Measurements from ENCODE around the gene KIF26A.

DNA sequence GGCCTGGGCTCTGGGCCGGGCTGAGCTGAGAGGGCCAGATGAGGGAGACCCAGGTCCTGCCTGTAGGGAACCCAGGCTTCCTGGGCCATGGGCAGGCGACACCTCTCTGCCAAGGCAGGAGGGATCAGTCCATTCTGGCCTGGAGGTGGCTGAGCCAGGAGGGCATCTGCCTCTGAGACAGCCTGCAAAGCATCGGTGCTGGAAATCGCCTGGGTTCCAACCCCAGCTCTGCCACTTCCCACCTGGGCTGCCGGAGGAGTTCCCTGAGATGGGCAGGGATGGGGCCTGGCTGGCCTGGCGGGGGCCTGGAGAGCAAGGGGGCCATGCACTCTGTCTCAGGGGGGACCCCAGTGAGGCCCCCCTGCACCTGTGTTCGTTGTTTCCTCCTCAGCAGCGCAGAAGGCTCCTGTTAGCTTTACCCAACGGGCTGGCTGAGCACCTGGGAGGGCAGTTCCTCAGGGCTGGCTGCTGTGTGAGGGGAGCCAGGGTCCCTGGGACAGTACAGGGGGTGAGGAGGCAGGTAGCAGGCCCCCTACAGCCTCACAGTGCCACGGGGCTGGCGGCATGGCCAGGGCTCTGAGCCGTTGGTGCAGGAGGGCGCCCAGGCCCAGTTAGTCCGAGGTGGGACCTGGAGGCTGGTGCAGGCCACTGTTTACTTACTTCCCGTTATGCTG lies 50.5 kb downstream of the KIF26A start:
- TF ChIP-seq, protein P1, sequence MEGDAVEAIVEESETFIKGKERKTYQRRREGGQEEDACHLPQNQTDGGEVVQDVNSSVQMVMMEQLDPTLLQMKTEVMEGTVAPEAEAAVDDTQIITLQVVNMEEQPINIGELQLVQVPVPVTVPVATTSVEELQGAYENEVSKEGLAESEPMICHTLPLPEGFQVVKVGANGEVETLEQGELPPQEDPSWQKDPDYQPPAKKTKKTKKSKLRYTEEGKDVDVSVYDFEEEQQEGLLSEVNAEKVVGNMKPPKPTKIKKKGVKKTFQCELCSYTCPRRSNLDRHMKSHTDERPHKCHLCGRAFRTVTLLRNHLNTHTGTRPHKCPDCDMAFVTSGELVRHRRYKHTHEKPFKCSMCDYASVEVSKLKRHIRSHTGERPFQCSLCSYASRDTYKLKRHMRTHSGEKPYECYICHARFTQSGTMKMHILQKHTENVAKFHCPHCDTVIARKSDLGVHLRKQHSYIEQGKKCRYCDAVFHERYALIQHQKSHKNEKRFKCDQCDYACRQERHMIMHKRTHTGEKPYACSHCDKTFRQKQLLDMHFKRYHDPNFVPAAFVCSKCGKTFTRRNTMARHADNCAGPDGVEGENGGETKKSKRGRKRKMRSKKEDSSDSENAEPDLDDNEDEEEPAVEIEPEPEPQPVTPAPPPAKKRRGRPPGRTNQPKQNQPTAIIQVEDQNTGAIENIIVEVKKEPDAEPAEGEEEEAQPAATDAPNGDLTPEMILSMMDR (IDR thresholded peaks at IDR 0.05; ENCODE audit: low read depth, low read length): no peak
- TF ChIP-seq EZH2phosphoT487 (IDR thresholded peaks at IDR 0.05; ENCODE audit: low read depth): no peak

All from OCI-LY3 (cell line).